Urothelium cell line (cell line): ENCODE data around the gene ASTL.
"Not testable (repeated sequence)": the region's sequence is repeated elsewhere in the genome, so short reads cannot be mapped to it uniquely, and the experiment has no call there.

ENCODE experiments used
- DNase-seq: peaks from one replicate; pipeline ENCODE4 v3.0.0; 2011; ENCODE audit warnings: low spot score, mixed read lengths
- FAIRE-seq: peaks from 2 replicates; lab custom pipeline; 2011; peaks lifted over from hg19 to GRCh38; lab: Jason Lieb, UNC

Gene ASTL

GRCh38 chr2:96146153-96146880, 8.0 kb upstream of the ASTL start:
- peak; percentile 77 for DNase-seq
- no peak for FAIRE-seq

DNA sequence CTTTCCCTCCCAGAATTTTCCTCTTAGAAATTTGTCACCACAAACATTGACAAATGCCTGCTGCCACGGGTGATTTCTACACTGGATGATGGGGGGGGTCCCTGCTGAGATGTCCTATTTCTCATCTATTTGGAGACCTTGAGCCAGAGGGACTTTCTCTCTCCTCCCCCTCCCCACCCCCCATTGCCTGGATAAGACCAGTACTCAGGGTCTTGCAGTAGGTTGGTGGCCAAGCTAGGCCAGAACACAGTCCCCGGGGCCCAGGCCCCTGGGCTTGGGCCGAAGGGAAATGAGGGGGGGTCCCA, 7.5 kb upstream of the ASTL start:
- no peak for DNase-seq
- FAIRE-seq, result no peak

GRCh38 chr2:96145036-96145847, 6.9 kb upstream of the ASTL start, which contains the start of gene DUSP2:
Gene DUSP2 (minus strand): TSS chr2:96145440. CDS start chr2:96145354, 86 bp downstream.
- peak; percentile 95 for DNase-seq
- peak; percentile 90 for FAIRE-seq

DNA sequence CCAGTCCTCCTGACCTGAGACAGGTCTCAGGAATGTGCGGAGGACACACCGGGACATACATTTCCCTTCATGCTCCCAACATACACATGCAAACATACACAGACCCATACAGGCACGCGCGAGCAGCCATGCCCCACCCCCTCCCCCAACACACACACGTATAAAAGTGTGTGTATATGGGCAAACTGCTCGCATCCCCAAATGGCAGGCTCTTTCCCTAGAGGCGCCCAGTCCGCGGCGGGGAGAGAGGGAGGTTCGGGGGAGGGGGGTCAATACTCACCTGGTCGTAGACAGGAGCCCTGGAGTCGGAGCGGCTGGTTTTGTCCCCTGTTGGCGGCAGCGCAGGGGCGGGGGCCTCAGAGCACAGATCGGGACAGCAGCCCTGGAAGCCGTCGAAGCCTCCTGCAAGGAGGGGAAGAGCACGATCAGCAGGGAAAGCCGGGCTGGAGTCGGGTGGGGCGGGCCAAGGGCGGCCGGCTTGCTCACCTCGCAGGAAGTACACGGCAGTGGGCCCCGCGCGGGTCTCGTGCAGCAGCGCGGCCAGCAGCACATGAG, 6.3 kb upstream of the ASTL start:
- no peak for FAIRE-seq
- DNase-seq, result no peak

DNA sequence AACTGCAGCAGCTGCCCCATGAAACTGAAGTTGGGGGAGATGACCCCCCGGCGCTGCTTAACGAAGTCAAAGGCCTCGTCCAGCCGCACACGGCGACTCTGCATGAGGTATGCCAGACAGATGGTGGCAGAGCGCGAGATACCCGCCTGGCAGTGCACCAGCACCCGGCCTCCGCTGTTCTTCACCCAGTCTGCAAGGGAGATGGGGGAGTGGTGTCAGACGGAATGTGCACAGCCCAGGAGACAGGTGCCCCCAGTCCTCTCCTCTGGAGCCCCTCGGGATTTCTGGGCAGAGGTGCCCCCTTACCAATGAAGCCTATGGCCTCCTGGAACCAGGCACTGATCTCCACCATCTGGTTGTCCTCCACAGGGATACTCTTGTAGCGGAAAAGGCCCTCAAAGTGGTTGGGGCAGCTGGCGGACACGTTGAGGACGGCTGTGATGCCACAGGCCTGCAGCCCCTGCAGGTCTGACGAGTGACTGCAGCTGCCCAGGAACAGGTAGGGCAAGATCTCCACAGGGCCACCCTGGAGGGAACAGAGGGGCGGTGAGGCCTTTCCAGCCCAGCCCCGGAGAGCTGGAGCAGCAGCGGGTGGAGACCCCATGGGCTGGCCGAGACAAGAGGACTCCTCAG, 5.7 kb upstream of the ASTL start:
- DNase-seq (peak; percentile 75), FAIRE-seq (no peak)

GRCh38 chr2:96143231-96143847, 5.0 kb upstream of the ASTL start:
- no peak for DNase-seq
- no peak for FAIRE-seq

DNA sequence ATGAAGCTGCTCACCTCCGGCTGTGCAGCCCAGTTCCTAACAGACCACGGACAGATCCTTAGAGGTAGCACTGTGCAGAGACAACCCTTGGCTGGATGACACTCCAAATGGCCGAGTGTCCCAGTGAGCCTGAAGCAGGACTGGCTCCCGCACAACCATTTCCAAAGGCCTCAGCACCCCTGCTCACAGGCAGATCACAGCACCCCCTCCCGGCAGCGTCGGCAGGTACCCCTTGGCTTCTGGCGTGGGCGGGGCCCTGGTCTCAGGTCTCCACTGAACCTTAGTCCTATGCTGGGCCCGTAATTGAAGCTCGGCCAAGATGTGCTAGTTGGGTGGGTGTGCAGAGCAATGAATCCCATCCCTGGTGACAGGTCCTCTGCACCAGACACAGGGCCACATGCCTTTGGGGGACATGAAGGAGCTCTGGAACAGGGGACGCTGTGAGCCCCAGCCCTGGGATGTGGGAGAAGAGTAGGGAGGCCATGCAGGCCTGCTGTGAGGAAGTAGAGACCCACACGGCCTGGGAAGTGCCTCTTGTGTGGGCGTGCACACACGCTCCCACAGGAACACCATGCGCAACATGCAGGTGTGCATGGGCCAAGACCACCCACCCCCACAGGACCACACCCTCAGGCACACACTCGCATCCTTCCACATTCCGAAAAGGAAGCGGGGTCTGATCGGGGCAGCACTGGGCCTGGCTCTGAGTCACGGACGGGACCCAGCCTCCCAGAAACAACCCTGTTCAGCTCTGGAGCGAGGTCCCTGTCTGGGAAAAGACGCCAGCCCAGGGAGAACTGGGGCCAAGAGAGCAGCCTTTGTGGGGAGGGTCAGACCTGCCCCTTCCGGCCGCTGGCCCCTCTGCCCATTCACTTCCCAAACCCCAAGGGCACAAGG, 4.2 kb upstream of the ASTL start:
- DNase-seq (no peak), FAIRE-seq (no peak)

GRCh38 chr2:96141624-96141967, 3.3 kb upstream of the ASTL start:
- not testable (repeated sequence) for FAIRE-seq, DNase-seq

DNA sequence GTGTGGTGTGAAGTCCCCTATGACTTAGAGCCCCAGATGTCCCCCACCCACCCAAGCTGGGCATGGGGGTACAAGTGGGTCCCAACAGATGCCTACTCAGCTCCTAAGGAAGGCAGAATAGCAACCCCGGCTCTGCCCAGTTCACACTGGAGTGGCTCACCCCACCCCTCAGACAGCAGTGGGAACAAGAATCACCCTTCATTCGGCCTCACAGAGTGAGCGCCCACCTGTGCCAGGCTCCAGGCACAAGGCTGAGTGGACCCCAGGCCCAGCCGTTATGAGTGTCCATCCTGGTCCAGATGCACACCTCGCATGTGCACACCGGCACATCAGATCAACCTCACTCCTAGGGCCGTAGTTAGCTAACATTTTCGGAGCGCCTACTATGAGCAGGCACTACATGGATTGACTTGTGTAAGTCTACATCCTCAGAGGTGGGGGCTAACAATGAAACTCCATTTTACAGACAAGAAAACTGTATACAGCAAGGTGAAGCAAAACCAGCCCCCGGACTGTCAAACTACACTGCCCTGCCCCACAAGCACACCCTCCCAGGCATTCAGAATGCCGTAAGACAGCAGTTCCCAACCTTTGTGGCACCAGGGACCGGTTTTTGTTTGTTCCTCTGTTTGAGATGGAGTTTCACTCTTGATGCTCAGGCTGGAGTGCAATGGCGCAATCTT, 2.8 kb upstream of the ASTL start:
- FAIRE-seq, result no peak

DNA sequence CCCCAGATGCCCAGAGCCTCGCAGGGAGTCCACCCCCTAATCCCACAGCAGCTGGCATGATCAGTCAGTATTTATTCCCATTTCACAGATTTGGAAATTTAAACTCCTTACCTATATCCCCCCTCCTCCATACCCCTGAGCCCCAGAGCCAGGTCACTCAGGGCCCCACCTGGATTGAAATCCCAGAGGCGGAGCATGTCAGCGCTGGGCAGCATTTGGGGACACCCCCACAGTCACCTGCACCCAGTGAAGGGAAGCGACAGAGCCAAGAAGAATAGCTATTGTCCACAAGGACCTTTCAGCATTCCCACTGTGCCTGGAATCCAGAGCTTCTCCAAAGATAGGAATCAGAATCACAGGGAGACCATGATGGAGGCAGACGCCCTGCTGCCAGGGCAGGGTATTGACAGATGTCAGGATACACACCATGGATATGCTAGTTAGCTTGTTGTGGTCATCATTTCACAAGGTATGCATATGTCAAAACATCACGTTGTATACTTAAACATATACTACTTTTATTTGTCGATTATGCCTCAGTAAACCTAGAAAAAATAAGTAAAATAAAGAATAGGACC, 968 bp upstream of the ASTL start:
- DNase-seq, result no peak
- peak; percentile 17 for FAIRE-seq

More for the DNA sequence above, 2.8 kb upstream of the ASTL start:
- no peak for DNase-seq

GRCh38 chr2:96137321-96138178, 752 bp downstream of the ASTL start:
- DNase-seq (no peak), FAIRE-seq (peak; percentile 65)

DNA sequence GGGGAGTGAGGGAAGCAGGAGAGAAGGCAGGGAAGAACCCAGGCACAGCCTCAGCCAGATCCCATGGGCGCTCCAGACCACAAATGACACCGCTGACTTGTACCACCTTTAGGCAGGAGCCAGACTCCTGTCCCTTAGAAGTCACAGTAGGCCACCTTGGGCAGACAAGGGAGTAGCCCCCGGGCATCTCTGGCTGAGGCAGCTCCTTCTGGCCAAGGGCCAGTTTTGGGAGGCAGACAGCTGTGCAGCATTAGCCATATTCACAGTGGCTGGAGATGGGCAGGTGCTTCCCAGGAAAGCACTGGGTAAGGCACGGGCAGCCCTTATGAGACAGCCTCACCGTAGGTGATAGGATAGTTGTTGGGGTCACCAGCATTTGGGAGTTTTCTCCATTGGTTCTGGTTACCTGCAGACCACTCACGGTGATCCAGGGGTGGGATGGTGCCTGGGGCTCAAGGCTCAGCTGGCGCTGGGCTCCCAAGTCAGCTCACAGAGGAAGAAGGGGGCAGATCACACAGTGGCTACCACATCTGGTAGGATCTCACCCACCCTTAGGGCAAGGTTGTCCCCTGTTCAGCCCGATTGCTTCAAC, 2.1 kb downstream of the ASTL start:
- FAIRE-seq (no peak), DNase-seq (no peak)

- DNase-seq (no peak), FAIRE-seq (no peak)
Observed at GRCh38 chr2:96135621-96136020, 2.7 kb downstream of the ASTL start.

DNA sequence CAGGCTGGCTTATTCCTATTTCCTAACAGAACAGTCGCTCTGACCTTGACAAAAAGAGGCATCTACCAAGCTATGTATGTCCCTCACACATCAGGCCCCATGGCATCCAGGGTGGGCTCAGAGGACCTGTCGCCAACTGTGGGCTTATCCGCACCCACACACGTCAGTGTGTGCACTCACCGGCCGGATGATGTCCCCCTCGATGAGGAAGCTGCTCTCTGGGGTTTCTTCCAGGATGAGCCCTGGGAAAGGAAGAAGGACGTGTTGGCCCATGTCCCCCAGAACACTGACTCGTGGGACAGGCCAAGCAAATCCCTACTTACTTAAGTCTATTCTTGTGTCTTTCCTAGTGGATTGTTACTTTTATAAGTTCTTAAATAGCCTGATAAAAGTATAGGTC, 3.1 kb downstream of the ASTL start:
- FAIRE-seq (no peak), DNase-seq (no peak)

GRCh38 chr2:96134421-96134820, 3.9 kb downstream of the ASTL start:
- FAIRE-seq, result no peak
- DNase-seq, result no peak

GRCh38 chr2:96131813-96132745, 6.2 kb downstream of the ASTL start:
- no peak for DNase-seq
- FAIRE-seq, result peak; percentile 17
